ENCODE measurements around the gene PDGFRB. TPM values are rescaled to one million over a fixed set of nuclear protein-coding genes. Genes with fewer than 3 reads are reported as not detected.

PDGFRB gene
- total RNA-seq, 4 donors from 2014 or later, result 33.9 to 88.7 (median 41.7) TPM

GRCh38 chr5:150141544-150142184 lies 14.0 kb downstream of the PDGFRB start:
- WGBS, 2 donors, result 74 to 76% methylated on average over 9 of the region's 9 CpGs
- TF ChIP-seq, protein P1, sequence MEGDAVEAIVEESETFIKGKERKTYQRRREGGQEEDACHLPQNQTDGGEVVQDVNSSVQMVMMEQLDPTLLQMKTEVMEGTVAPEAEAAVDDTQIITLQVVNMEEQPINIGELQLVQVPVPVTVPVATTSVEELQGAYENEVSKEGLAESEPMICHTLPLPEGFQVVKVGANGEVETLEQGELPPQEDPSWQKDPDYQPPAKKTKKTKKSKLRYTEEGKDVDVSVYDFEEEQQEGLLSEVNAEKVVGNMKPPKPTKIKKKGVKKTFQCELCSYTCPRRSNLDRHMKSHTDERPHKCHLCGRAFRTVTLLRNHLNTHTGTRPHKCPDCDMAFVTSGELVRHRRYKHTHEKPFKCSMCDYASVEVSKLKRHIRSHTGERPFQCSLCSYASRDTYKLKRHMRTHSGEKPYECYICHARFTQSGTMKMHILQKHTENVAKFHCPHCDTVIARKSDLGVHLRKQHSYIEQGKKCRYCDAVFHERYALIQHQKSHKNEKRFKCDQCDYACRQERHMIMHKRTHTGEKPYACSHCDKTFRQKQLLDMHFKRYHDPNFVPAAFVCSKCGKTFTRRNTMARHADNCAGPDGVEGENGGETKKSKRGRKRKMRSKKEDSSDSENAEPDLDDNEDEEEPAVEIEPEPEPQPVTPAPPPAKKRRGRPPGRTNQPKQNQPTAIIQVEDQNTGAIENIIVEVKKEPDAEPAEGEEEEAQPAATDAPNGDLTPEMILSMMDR (IDR thresholded peaks at IDR 0.05), result no peak
- TF ChIP-seq POLR2A (IDR thresholded peaks at IDR 0.05), result no peak
- intact Hi-C loops (cut with DNase I; ENCODE audit: low total_unique reads), result no loop called here
- no peak overlapping the region for H3K4me3 ChIP-seq (ENCODE audit: low read depth, poor library complexity, severe bottlenecking)
- no peak for DNase-seq (ENCODE audit: low spot score in 2 of 2)

DNA sequence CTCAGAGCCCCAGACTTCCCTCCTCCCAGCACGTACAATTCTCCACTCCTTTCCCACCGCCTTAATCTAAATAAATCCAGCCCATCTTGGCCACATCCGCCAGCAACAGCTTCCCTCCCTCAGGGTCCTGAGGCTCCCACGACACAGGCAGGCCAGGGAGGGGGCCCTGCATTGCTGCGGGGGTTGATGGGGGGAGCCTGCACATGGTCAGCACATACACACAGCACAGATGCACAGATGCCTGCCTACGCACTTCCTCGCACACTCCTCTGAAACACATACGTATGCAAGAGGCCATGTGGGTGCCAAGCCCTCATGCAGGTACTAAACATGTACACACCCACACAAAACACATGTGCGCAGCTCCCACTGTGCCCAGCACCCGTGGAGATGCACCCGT lies 14.8 kb downstream of the PDGFRB start:
- no peak for DNase-seq (ENCODE audit: low spot score in 2 of 2)

DNA sequence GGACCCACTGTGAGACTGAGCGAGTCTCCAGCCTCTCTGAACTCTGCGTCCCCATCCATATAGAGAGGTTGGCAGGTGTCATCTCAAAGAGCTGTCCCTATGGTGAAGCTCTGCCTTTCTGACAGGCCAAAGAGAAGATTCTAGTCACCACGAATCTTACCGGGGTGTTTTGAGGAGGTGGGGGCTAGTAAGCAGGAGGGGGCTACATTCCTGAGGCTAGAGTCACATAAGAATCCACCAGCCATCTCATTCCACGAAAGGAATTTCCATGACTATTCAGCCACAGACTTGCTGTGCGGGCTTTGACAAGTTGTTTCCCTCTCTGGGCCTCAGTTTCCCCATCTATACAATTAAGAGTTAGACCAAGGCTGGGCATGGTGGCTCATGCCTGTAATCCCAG lies 16.3 kb downstream of the PDGFRB start:
- TF ChIP-seq, protein P1 (IDR thresholded peaks at IDR 0.05), result no peak
- no peak for TF ChIP-seq POLR2A (IDR thresholded peaks at IDR 0.05)
- WGBS, 2 donors, result 58 to 69% methylated on average over 6 of the region's 6 CpGs
- intact Hi-C loops (cut with DNase I; ENCODE audit: low total_unique reads), result no loop called here
- no peak for DNase-seq (ENCODE audit: low spot score in 2 of 2)
- no peak overlapping the region for H3K4me3 ChIP-seq (ENCODE audit: low read depth, poor library complexity, severe bottlenecking)

More for the DNA sequence above, 14.8 kb downstream of the PDGFRB start:
- 52% methylated on average over 11 of the region's 11 CpGs for WGBS, 2 donors
- no peak for TF ChIP-seq POLR2A (IDR thresholded peaks at IDR 0.05)
- TF ChIP-seq, protein P1 (IDR thresholded peaks at IDR 0.05), result no peak
- no peak overlapping the region for H3K4me3 ChIP-seq (ENCODE audit: low read depth, poor library complexity, severe bottlenecking)
- intact Hi-C loops (cut with DNase I; ENCODE audit: low total_unique reads), result no loop called here

- H3K4me3 ChIP-seq (ENCODE audit: low read depth, poor library complexity, severe bottlenecking), result no peak overlapping the region
- WGBS, 2 donors, result 52 to 64% methylated on average over 10 of the region's 10 CpGs
- intact Hi-C loops (cut with DNase I; ENCODE audit: low total_unique reads), result no loop called here
Measured at GRCh38 chr5:150138551-150139265, 16.9 kb downstream of the PDGFRB start.

DNA sequence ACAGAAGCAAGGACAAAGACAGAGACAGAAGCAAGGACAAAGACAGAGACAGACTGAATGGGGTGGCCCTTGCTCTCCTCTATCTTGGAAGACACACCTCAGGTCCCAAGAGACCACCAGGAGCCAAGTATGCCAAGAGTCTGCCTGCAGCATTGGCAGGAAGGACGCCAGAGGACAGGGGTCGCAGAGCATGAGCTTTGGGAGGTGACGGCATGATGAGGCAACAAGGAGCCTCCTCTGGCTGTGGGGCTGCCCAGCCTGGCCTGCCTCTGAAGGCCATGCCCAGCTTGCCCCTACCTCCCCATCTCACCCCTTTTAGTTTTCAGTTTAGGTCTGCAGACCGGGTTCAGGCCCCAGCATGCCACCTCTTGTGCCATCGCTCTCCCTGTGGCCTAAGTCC lies 17.6 kb downstream of the PDGFRB start:
- 76 to 77% methylated on average over 5 of the region's 5 CpGs for WGBS, 2 donors
- TF ChIP-seq, protein P1 (IDR thresholded peaks at IDR 0.05), result no peak
- TF ChIP-seq POLR2A (IDR thresholded peaks at IDR 0.05), result no peak
- no peak overlapping the region for H3K4me3 ChIP-seq (ENCODE audit: low read depth, poor library complexity, severe bottlenecking)
- DNase-seq (ENCODE audit: low spot score in 2 of 2), result no peak
- intact Hi-C loops (cut with DNase I; ENCODE audit: low total_unique reads), result no loop called here

More at GRCh38 chr5:150138551-150139265, 16.9 kb downstream of the PDGFRB start:
- DNase-seq (ENCODE audit: low spot score in 2 of 2), result no peak
- no peak for TF ChIP-seq POLR2A (IDR thresholded peaks at IDR 0.05)
- TF ChIP-seq, protein P1 (IDR thresholded peaks at IDR 0.05), result no peak
